HCT116 (cell line): ENCODE data around the gene HTR5A. TPM values are rescaled to one million over a fixed set of nuclear protein-coding genes. Genes with fewer than 3 reads are reported as not detected.

Experiments used
- ATAC-seq: fragments of 200-7000 bp; cut with Tn5 transposase; 2 replicates; pipeline ENCODE4 v1.9.1; 2020; ENCODE audit warnings: mild to moderate bottlenecking, moderate library complexity
- BruUV-seq: library from RNA; stranded (reverse); fragments of 400-500 nt; replicated peaks from 2 replicates; lab custom pipeline; 2021; lab: Mats Ljungman, UMichigan
- CTCF ChIA-PET: fragments of 300-600 bp; sonication (Branson Sonifier 250); formaldehyde crosslinking; loops from one replicate; lab custom pipeline; 2021; ENCODE audit warnings: antibody characterized with exemption; lab: Charles Lee
- POLR2A ChIA-PET: fragments of 300-600, 350-600 bp; sonication (Branson Sonifier 250); formaldehyde crosslinking; loops from one replicate; lab custom pipeline; 2021; ENCODE audit warnings: antibody characterized with exemption; lab: Charles Lee
- RAD21 ChIA-PET, 2 experiments: fragments of 300-600 bp; sonication (Branson Sonifier 250); formaldehyde crosslinking; loops; one replicate each; lab custom pipeline; 2023; ENCODE audit warnings: low total read pairs in 2 of 2; ENCODE audit not compliant: uncharacterized antibody in 2 of 2, unreplicated experiment in 2 of 2, low non-redundant PET in 1 of 2; lab: Charles Lee
- DNase-seq: peaks from one replicate; pipeline ENCODE4 v3.0.0-alpha.2; 2010; ENCODE audit warnings: low read depth, low spot score
- H2AFZ ChIP-seq: fragments of 200-600 bp; shearing (Covaris generic), sonication (generic); 2 replicates; pipeline ENCODE4 v1.6.1; 2017; ENCODE audit warnings: low read depth, mixed run types, mixed read lengths, antibody characterized with exemption, low read length; ENCODE audit not compliant: poor library complexity, severe bottlenecking
- H3K27ac ChIP-seq: 2 replicates; pipeline ENCODE4 v1.5.1; 2012; ENCODE audit warnings: low read depth, low read length
- H3K27me3 ChIP-seq: fragments of 200-600 bp; sonication (generic); 2 replicates; pipeline ENCODE4 v1.6.1; 2016; ENCODE audit warnings: mixed run types, low read length, mixed read lengths; ENCODE audit not compliant: insufficient read depth
- H3K36me3 ChIP-seq, 2 experiments: fragments of 200-500 bp in 1 of 2; fragments of 200-600 bp in 1 of 2; sonication (Bioruptor generic) in 1 of 2; sonication (generic) in 1 of 2; 2 replicates each; pipeline versions ENCODE4 v1.5.1 to v1.6.1; 2014 to 2016; ENCODE audit warnings: low read length in 2 of 2, inconsistent platforms in 1 of 2, mixed read lengths in 1 of 2, mixed run types in 1 of 2; ENCODE audit not compliant: insufficient read depth in 2 of 2, control insufficient read depth in 1 of 2
- H3K4me1 ChIP-seq, 2 experiments: fragments of 200-600 bp in 1 of 2; sonication (generic) in 1 of 2; 2 replicates each; pipeline versions ENCODE4 v1.5.1 to v1.6.1; 2012 to 2017; ENCODE audit warnings: low read length in 2 of 2, inconsistent platforms in 1 of 2, mild to moderate bottlenecking in 1 of 2, mixed read lengths in 1 of 2, mixed run types in 1 of 2, moderate library complexity in 1 of 2; ENCODE audit not compliant: insufficient read depth in 2 of 2, control insufficient read depth in 1 of 2
- H3K4me2 ChIP-seq: fragments of 200-600 bp; sonication (generic); 2 replicates; pipeline ENCODE4 v1.6.1; 2017; ENCODE audit warnings: mixed run types, low read length, mixed read lengths
- H3K4me3 ChIP-seq, 2 experiments: fragments of 200-600 bp in 1 of 2; sonication (generic) in 1 of 2; replicated peaks in 1 of 2; 2 replicates each; pipeline ENCODE4 v1.5.1; 2011 to 2016; ENCODE audit warnings: low read length in 2 of 2, control low read depth in 1 of 2, low read depth in 1 of 2, mild to moderate bottlenecking in 1 of 2, mixed read lengths in 1 of 2, mixed run types in 1 of 2
- H3K79me2 ChIP-seq: fragments of 200-600 bp; sonication (generic); 2 replicates; pipeline ENCODE4 v1.6.1; 2017; ENCODE audit warnings: mild to moderate bottlenecking, mixed run types, low read length, moderate library complexity, mixed read lengths; ENCODE audit not compliant: insufficient read depth
- H3K9ac ChIP-seq: fragments of 200-600 bp; sonication (generic); 2 replicates; pipeline ENCODE4 v1.6.1; 2016; ENCODE audit warnings: low read length, mixed read lengths
- H3K9me2 ChIP-seq: fragments of 200-600 bp; sonication (generic), shearing (Covaris generic); 2 replicates; pipeline ENCODE4 v1.6.1; 2017; ENCODE audit warnings: mixed run types, mild to moderate bottlenecking, moderate library complexity; ENCODE audit not compliant: insufficient read depth
- H3K9me3 ChIP-seq, 2 experiments: fragments of 200-500 bp in 1 of 2; fragments of 200-600 bp in 1 of 2; sonication (Bioruptor generic) in 1 of 2; sonication (generic) in 1 of 2; 2 replicates each; pipeline ENCODE4 v1.6.1; 2014 to 2017; ENCODE audit warnings: low read length in 2 of 2, mixed read lengths in 2 of 2, inconsistent platforms in 1 of 2, low read depth in 1 of 2, mild to moderate bottlenecking in 1 of 2, mixed run types in 1 of 2, moderate library complexity in 1 of 2; ENCODE audit not compliant: control insufficient read depth in 1 of 2, insufficient read depth in 1 of 2
- H4K20me1 ChIP-seq: fragments of 200-600 bp; sonication (generic), shearing (Covaris generic); 2 replicates; pipeline ENCODE4 v1.6.1; 2017; ENCODE audit warnings: mixed run types, mild to moderate bottlenecking, moderate library complexity; ENCODE audit not compliant: insufficient read depth
- CBX3 ChIP-seq: IDR thresholded peaks from 2 replicates; pipeline ENCODE4 v1.6.1; 2012; ENCODE audit warnings: low read depth
- EGR1 ChIP-seq: IDR thresholded peaks from 2 replicates; pipeline ENCODE4 v1.6.1; 2012; ENCODE audit warnings: low read depth
- ELF1 ChIP-seq: IDR thresholded peaks from 2 replicates; pipeline ENCODE4 v1.6.1; 2012; ENCODE audit warnings: low read depth, borderline replicate concordance
- EZH2 ChIP-seq: fragments of 200-600 bp; sonication (generic); IDR thresholded peaks from 2 replicates; pipeline ENCODE4 v1.6.1; 2017; ENCODE audit warnings: antibody characterized with exemption, mixed run types
- EZH2phosphoT487 ChIP-seq: fragments of 200-600 bp; IDR thresholded peaks from 2 replicates; pipeline ENCODE4 v1.6.1; 2018; ENCODE audit warnings: antibody characterized with exemption, borderline replicate concordance
- JUND ChIP-seq: IDR thresholded peaks from 2 replicates; pipeline ENCODE4 v1.6.1; 2012
- MAX ChIP-seq: IDR thresholded peaks from 2 replicates; pipeline ENCODE4 v1.6.1; 2012
- POLR2AphosphoS5 ChIP-seq: IDR thresholded peaks from 2 replicates; pipeline ENCODE4 v1.6.1; 2011; ENCODE audit warnings: mild to moderate bottlenecking, low read depth, low read length, moderate library complexity
- RAD21 ChIP-seq: IDR thresholded peaks from 2 replicates; pipeline ENCODE4 v1.6.1; 2012; ENCODE audit warnings: low read depth, mild to moderate bottlenecking
- SIN3A ChIP-seq: IDR thresholded peaks from 2 replicates; pipeline ENCODE4 v1.6.1; 2012; ENCODE audit warnings: low read depth
- SP1 ChIP-seq: IDR thresholded peaks from 2 replicates; pipeline ENCODE4 v1.6.1; 2012; ENCODE audit warnings: low read depth
- TCF7L2 ChIP-seq: IDR thresholded peaks from 2 replicates; pipeline ENCODE4 v1.7.0; 2011; ENCODE audit warnings: borderline replicate concordance, inconsistent platforms; ENCODE audit not compliant: insufficient read depth, insufficient read length; ENCODE audit errors: extremely low read depth
- YY1 ChIP-seq: IDR thresholded peaks from 2 replicates; pipeline ENCODE4 v1.6.1; 2011; ENCODE audit warnings: low read length, low read depth, moderate library complexity, mild to moderate bottlenecking; ENCODE audit not compliant: insufficient replicate concordance; ENCODE audit errors: extremely low read depth
- ZBTB33 ChIP-seq: IDR thresholded peaks from 2 replicates; pipeline ENCODE4 v1.6.1; 2011; ENCODE audit warnings: mild to moderate bottlenecking, low read length, moderate library complexity; ENCODE audit not compliant: insufficient replicate concordance; ENCODE audit errors: extremely low read depth
- ZFX ChIP-seq: fragments of 450-650 bp; IDR thresholded peaks from 2 replicates; pipeline ENCODE4 v1.6.1; 2017
- ZNF274 ChIP-seq: fragments of 200-500 bp; sonication (Bioruptor generic); IDR thresholded peaks from 2 replicates; pipeline ENCODE4 v1.6.1; 2014; ENCODE audit warnings: mild to moderate bottlenecking, low read depth, low read length, inconsistent platforms
- intact Hi-C: fragments of 100-400 bp; cut with micrococcal nuclease; formaldehyde crosslinking; loops from 2 replicates; pipeline ENCODE4 v1.10.0; 2022
- total RNA-seq: library from RNA; stranded (reverse); gene quantifications from one replicate; pipeline ENCODE4 v1.2.1, GENCODE V29; 2021; ENCODE audit not compliant: unreplicated experiment
- TF ChIP-seq, protein P1 (sequence below), 3 experiments: fragments of 200-600 bp in 1 of 3; sonication (generic) in 1 of 3; IDR thresholded peaks in 2 of 3; conservative IDR thresholded peaks in 1 of 3; 2 replicates each; pipeline ENCODE4 v1.5.1; 2012 to 2017; ENCODE audit warnings: low read depth in 2 of 3, low read length in 2 of 3, antibody characterized with exemption in 1 of 3, borderline replicate concordance in 1 of 3, control low read depth in 1 of 3, mild to moderate bottlenecking in 1 of 3, mixed read lengths in 1 of 3, mixed run types in 1 of 3, moderate library complexity in 1 of 3; ENCODE audit not compliant: insufficient read depth in 1 of 3
- TF ChIP-seq, protein P2 (sequence below): IDR thresholded peaks from 2 replicates; pipeline ENCODE4 v1.6.1; 2012; ENCODE audit warnings: low read depth
- TF ChIP-seq, protein P3 (sequence below): IDR thresholded peaks from 2 replicates; pipeline ENCODE4 v1.6.1; 2012

HTR5A gene
- total RNA-seq, 1 experiment from 2014 or later, result not detected

- Histone ChIP-seq H3K27ac (no peak overlapping the region), H3K4me3 (no peak overlapping the region), H3K27me3 (peaks cover 27% of the 10 kb centered on the region), H4K20me1 (no peaks in the 10 kb centered on the region), H3K79me2 (no peaks in the 10 kb centered on the region), H3K9me3 (no peaks in the 10 kb centered on the region), H2AFZ (no peak overlapping the region), H3K9me2 (no peaks in the 10 kb centered on the region), H3K36me3 (no peaks in the 10 kb centered on the region), H3K4me2 (no peak overlapping the region), H3K9ac (no peak overlapping the region), H3K4me1 (no peaks in the 10 kb centered on the region)
- TF ChIP-seq TCF7L2 (no peak), YY1 (no peak), SP1 (no peak), POLR2AphosphoS5 (no peak), ZFX (no peak), EZH2phosphoT487 (no peak), ELF1 (no peak), JUND (no peak), SIN3A (no peak), ZNF274 (no peak), MAX (no peak), RAD21 (no peak), EZH2 (no peak), CBX3 (no peak), ZBTB33 (no peak), EGR1 (no peak)
- TF ChIP-seq, protein P1, sequence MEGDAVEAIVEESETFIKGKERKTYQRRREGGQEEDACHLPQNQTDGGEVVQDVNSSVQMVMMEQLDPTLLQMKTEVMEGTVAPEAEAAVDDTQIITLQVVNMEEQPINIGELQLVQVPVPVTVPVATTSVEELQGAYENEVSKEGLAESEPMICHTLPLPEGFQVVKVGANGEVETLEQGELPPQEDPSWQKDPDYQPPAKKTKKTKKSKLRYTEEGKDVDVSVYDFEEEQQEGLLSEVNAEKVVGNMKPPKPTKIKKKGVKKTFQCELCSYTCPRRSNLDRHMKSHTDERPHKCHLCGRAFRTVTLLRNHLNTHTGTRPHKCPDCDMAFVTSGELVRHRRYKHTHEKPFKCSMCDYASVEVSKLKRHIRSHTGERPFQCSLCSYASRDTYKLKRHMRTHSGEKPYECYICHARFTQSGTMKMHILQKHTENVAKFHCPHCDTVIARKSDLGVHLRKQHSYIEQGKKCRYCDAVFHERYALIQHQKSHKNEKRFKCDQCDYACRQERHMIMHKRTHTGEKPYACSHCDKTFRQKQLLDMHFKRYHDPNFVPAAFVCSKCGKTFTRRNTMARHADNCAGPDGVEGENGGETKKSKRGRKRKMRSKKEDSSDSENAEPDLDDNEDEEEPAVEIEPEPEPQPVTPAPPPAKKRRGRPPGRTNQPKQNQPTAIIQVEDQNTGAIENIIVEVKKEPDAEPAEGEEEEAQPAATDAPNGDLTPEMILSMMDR (IDR thresholded peaks at IDR 0.05 in 2 of 3, conservative IDR thresholded peaks at IDR 0.05 in 1 of 3; ENCODE audit: borderline replicate concordance in 1 of 3, insufficient read depth in 1 of 3, low read depth in 2 of 3, low read length in 2 of 3), result no peak
- TF ChIP-seq, protein P2, sequence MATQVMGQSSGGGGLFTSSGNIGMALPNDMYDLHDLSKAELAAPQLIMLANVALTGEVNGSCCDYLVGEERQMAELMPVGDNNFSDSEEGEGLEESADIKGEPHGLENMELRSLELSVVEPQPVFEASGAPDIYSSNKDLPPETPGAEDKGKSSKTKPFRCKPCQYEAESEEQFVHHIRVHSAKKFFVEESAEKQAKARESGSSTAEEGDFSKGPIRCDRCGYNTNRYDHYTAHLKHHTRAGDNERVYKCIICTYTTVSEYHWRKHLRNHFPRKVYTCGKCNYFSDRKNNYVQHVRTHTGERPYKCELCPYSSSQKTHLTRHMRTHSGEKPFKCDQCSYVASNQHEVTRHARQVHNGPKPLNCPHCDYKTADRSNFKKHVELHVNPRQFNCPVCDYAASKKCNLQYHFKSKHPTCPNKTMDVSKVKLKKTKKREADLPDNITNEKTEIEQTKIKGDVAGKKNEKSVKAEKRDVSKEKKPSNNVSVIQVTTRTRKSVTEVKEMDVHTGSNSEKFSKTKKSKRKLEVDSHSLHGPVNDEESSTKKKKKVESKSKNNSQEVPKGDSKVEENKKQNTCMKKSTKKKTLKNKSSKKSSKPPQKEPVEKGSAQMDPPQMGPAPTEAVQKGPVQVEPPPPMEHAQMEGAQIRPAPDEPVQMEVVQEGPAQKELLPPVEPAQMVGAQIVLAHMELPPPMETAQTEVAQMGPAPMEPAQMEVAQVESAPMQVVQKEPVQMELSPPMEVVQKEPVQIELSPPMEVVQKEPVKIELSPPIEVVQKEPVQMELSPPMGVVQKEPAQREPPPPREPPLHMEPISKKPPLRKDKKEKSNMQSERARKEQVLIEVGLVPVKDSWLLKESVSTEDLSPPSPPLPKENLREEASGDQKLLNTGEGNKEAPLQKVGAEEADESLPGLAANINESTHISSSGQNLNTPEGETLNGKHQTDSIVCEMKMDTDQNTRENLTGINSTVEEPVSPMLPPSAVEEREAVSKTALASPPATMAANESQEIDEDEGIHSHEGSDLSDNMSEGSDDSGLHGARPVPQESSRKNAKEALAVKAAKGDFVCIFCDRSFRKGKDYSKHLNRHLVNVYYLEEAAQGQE, result no peak
- TF ChIP-seq, protein P3, sequence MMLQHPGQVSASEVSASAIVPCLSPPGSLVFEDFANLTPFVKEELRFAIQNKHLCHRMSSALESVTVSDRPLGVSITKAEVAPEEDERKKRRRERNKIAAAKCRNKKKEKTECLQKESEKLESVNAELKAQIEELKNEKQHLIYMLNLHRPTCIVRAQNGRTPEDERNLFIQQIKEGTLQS, result no peak
- no peak for ATAC-seq
- intact Hi-C loops, result no loop called here
- DNase-seq, result no peak
- CTCF ChIA-PET, result no interaction called here
- RAD21 ChIA-PET, result no interaction called here
- BruUV-seq, result no TSS peak
- POLR2A ChIA-PET, result no interaction called here
Observed at GRCh38 chr7:155071916-155072571, 1.9 kb downstream of the HTR5A start.
